Fibroblast of mammary gland (primary cell): ENCODE measurements around the gene PRR16.

Experiments
- DNase-seq: peaks from one replicate; pipeline ENCODE4 v3.0.0-alpha.2; 2010; ENCODE audit warnings: low read depth
- H3K4me3 ChIP-seq: 2 replicates; pipeline ENCODE4 v1.5.1; 2011; ENCODE audit warnings: low read depth, mild to moderate bottlenecking, low read length, moderate library complexity; ENCODE audit not compliant: control insufficient read depth
- CTCF ChIP-seq: conservative IDR thresholded peaks from 2 replicates; pipeline ENCODE4 v1.5.1; 2011; ENCODE audit warnings: low read depth, low read length, inconsistent platforms; ENCODE audit not compliant: control insufficient read depth, insufficient read depth

The PRR16 gene

DNA sequence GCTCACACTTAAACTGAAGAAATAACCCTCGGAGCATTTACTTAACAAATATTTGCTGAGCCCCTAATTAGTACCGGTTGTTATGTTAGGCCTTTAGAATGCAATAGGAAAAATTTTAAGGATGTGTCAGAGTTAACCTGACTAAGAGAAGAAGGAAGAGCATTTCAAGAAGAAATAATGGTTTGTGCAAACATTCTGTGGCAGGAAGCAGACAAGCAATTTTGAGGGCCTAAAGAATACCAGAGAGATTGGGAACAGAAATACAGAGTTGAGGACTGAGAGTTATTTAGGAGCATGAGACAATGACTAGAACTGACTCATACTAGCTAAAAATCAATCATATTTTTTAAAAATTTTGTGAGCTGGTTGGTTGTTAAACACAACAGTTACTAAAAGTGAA, 218.8 kb downstream of the PRR16 start:
- TF ChIP-seq CTCF = no peak
- peak; percentile 36 for DNase-seq
- H3K4me3 ChIP-seq = no peak overlapping the region

GRCh38 chr5:120683580-120683979, 219.5 kb downstream of the PRR16 start:
- TF ChIP-seq CTCF = no peak
- no peak for DNase-seq
- H3K4me3 ChIP-seq = no peak overlapping the region

GRCh38 chr5:120684213-120684612, 220.1 kb downstream of the PRR16 start:
- peak; percentile 28 for DNase-seq
- TF ChIP-seq CTCF = no peak
- H3K4me3 ChIP-seq = no peak overlapping the region

DNA sequence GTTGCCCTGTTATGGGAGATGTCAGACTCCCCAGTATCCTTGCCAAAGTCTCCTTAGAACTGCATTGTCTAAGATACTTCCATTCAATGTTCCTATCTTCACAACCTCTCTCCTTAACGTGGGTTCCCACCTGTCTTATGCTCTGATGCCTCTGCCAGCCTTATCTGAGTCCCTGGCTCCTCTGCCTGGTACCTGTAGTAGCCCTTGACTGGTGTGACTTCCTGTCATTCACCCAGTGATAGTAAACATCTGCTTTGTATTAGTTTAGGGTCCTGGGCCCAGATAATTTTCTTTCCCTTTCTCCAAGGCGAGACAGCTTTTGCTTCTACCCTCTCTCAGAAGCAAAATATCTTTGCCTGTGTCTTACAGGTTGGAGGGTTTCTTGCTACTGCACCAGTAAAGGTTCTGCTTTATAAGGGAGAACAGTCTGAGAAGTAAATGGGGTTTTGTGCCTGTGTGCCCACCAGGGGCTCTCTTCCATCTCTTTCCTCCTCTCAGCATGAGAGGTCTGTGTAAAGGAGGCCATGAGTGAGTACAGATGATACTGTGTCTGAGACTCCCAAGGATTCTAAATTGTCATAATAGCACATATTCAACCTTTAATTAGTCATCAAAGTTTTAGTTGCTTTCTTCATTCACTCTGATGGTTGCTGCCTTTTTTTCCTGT, 220.8 kb downstream of the PRR16 start:
- H3K4me3 ChIP-seq = no peak overlapping the region
- DNase-seq = peak; percentile 11
- peak; percentile 26 for TF ChIP-seq CTCF

DNA sequence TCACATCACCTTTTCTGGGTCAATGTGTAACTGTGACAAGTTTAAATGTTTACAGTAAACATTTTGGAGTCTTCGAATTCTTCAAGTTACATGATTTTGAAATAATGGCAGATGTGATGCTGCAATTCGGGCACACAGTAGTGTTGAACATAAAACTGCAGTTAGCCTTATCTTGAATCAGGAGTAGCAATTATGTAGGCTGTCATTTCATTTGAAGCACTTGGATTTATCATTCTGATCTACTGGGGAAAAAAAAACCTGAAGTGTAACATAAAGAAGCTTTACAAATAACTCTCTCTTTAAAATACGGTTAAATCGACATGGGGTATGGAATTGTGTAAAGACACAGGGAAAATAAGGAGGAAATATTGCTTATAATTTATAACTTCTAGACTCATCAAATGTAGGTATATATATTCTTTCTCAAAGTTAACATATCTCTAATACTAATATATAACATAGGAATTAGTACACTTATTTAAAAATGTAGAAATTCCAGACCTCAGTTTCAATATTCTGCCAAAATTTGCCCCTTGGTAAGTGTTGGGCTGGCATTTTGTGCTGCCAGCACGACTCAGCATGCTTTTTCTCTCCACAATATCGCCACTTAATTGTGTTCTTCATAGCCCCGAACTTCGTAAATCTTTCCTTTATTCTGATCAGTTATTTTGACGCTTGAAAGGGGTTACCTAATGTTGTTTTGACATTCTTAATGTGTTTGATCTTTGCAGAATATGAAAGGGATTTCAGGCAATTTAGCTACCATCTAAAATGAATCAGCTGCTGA, 226.7 kb downstream of the PRR16 start:
- no peak for DNase-seq
- no peak overlapping the region for H3K4me3 ChIP-seq
- TF ChIP-seq CTCF = no peak

- no peak for TF ChIP-seq CTCF
- H3K4me3 ChIP-seq = no peak overlapping the region
- no peak for DNase-seq
These were observed 228.2 kb downstream of the PRR16 start for GRCh38 chr5:120692325-120692724.
